A549 (cell line): Measurements from ENCODE around the gene HMBS.

Experiments used
- CHD4 ChIP-seq: fragments of 200-600 bp; sonication (generic); IDR thresholded peaks from 2 replicates; pipeline ENCODE4 v1.6.1; 2016; ENCODE audit warnings: antibody characterized with exemption, mild to moderate bottlenecking, borderline replicate concordance
- CTCF ChIP-seq: fragments of >200 bp; sonication (Bioruptor Twin); formaldehyde crosslinking; IDR thresholded peaks from 3 replicates; pipeline ENCODE4 v1.5.1; 2016
- FOSB ChIP-seq: fragments of 250-450 bp; sonication (Bioruptor Pico); IDR thresholded peaks from 2 replicates; pipeline ENCODE4 v1.5.0; 2020; ENCODE audit warnings: mild to moderate bottlenecking, moderate library complexity
- HMGXB4 ChIP-seq: fragments of 250-450 bp; sonication (Bioruptor Pico); IDR thresholded peaks from 2 replicates; pipeline ENCODE4 v1.5.0; 2021; ENCODE audit warnings: mild to moderate bottlenecking, moderate library complexity, borderline replicate concordance
- JUNB ChIP-seq: fragments of >200 bp; sonication (Bioruptor Twin); formaldehyde crosslinking; IDR thresholded peaks from 2 replicates; pipeline ENCODE4 v1.6.1; 2016
- KDM5A ChIP-seq: fragments of 200-600 bp; sonication (generic); IDR thresholded peaks from 2 replicates; pipeline ENCODE4 v1.6.1; 2016; ENCODE audit warnings: antibody characterized with exemption, mild to moderate bottlenecking
- POLR2A ChIP-seq: IDR thresholded peaks from 2 replicates; pipeline ENCODE4 v1.6.1; 2012; ENCODE audit warnings: mild to moderate bottlenecking, low read length
- ZSCAN20 ChIP-seq: fragments of 250-450 bp; sonication (Bioruptor Pico); IDR thresholded peaks from 2 replicates; pipeline ENCODE4 v1.8.0; 2022; ENCODE audit warnings: mild to moderate bottlenecking, moderate library complexity

DNA sequence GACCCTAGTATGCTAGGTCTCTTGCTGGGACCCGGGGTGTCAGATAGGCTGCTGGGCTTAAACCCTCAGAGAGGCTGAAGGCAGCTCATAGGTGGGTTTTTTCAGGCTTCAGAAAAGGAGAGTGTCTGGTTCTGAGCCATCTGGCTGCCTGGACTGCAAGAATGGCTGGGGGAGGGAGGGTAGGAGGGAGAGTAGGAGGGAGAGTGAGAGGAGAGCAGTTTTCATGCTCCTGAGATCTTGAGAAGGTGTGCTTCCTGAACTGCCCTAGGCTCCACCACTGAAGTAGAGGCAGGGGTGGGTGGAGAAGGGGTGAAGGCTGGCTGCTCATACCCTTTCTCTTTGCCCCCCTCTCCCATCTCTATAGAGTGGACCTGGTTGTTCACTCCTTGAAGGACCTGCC lies 4.6 kb downstream of the HMBS start:
- TF ChIP-seq CTCF (no peak), POLR2A (no peak), ZSCAN20 (no peak), FOSB (CRISPR knock-in tag) (no peak), HMGXB4 (no peak), KDM5A (no peak), CHD4 (no peak), JUNB (no peak)
